ENCODE results near the gene ANKRD33B.
"Not testable (repeated sequence)": the region's sequence is repeated elsewhere in the genome, so short reads cannot be mapped to it uniquely, and the experiment has no call there.

DNA sequence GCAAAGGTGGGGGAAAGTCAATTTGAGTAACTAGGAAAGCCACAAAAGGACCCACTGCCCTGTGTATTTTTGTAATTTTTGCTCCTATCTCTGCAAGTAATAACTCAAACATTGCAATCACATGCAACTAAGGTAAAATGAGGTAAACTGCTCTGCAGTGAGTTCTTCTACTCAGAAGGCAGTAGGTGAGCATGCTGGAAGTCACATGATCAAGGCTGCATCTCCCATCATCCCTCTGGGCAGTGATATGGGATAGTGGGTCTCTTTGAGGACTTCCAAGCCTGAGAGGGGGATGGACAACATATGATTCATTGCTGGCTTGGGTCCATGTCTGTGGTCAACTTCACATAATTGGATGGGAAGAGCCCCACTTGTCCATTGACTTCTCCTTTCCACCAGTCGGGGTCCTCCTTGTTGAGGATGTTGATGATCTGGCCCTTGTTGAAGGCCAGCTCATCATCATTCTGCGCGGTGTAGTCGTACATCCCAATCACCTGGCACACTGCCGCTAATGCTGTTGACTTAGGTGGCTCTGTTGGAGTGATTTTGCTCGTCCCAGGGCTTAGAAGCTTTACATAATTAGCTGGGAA lies 100.4 kb downstream of the ANKRD33B start:
- TF ChIP-seq, protein P1, sequence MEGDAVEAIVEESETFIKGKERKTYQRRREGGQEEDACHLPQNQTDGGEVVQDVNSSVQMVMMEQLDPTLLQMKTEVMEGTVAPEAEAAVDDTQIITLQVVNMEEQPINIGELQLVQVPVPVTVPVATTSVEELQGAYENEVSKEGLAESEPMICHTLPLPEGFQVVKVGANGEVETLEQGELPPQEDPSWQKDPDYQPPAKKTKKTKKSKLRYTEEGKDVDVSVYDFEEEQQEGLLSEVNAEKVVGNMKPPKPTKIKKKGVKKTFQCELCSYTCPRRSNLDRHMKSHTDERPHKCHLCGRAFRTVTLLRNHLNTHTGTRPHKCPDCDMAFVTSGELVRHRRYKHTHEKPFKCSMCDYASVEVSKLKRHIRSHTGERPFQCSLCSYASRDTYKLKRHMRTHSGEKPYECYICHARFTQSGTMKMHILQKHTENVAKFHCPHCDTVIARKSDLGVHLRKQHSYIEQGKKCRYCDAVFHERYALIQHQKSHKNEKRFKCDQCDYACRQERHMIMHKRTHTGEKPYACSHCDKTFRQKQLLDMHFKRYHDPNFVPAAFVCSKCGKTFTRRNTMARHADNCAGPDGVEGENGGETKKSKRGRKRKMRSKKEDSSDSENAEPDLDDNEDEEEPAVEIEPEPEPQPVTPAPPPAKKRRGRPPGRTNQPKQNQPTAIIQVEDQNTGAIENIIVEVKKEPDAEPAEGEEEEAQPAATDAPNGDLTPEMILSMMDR (optimal IDR thresholded peaks at IDR 0.05 in 1 of 3, IDR thresholded peaks at IDR 0.05 in 1 of 3, conservative IDR thresholded peaks at IDR 0.05 in 1 of 3; ENCODE audit: extremely low read depth in 1 of 3, insufficient read depth in 2 of 3, low read length in 3 of 3): not testable (repeated sequence)
- TF ChIP-seq EZH2 (IDR thresholded peaks at IDR 0.05; ENCODE audit: low read length): not testable (repeated sequence)

Measured in keratinocyte (primary cell).